Activated B cell treated with CpG ODN at 0.5 μM for 24 hours (primary cell): Measurements from ENCODE around the gene INPP4A. TPM values are rescaled to one million over a fixed set of nuclear protein-coding genes. Genes with fewer than 3 reads are reported as not detected.

Experiments
- ATAC-seq: fragments of 200-7000 bp; cut with Tn5 transposase; one replicate; pipeline ENCODE4 v1.10.0; 2021; ENCODE audit warnings: low read depth, mild to moderate bottlenecking, moderate library complexity
- CTCF ChIA-PET: fragments of 350-600 bp; sonication (Branson Sonifier 250); formaldehyde crosslinking; loops from one replicate; lab custom pipeline; 2021; ENCODE audit warnings: antibody characterized with exemption; lab: Charles Lee
- POLR2A ChIA-PET: fragments of 350-600 bp; sonication (Branson Sonifier 250); formaldehyde crosslinking; loops from one replicate; lab custom pipeline; 2021; ENCODE audit warnings: antibody characterized with exemption; lab: Charles Lee
- DNase-seq: peaks from one replicate; pipeline ENCODE4 v3.0.0; 2022
- H3K27ac Mint-ChIP-seq: one replicate; pipeline ENCODE4 v1.8.0; 2020; ENCODE audit warnings: mixed read lengths
- H3K27me3 Mint-ChIP-seq: one replicate; pipeline ENCODE4 v1.8.0; 2021; ENCODE audit warnings: mixed read lengths
- H3K36me3 Mint-ChIP-seq: one replicate; pipeline ENCODE4 v1.8.0; 2021; ENCODE audit warnings: low read depth, mixed read lengths
- H3K4me1 Mint-ChIP-seq: one replicate; pipeline ENCODE4 v1.8.0; 2021; ENCODE audit warnings: mixed read lengths
- H3K4me3 Mint-ChIP-seq: one replicate; pipeline ENCODE4 v1.8.0; 2020; ENCODE audit warnings: mild to moderate bottlenecking, mixed read lengths
- H3K9me3 Mint-ChIP-seq: one replicate; pipeline ENCODE4 v1.8.0; 2020; ENCODE audit warnings: mixed read lengths
- intact Hi-C: fragments of 100-400 bp; cut with micrococcal nuclease; formaldehyde crosslinking; loops from one replicate; pipeline ENCODE4 v1.15.1; 2024
- total RNA-seq: library from RNA; stranded (reverse); gene quantifications from 2 replicates; pipeline ENCODE4 v1.2.3, GENCODE V29; 2022
- TF ChIP-seq, protein P1 (sequence below): fragments of 200-600 bp; IDR thresholded peaks from one replicate; pipeline ENCODE4 v1.8.0; 2022; ENCODE audit warnings: antibody characterized with exemption, mild to moderate bottlenecking

Gene INPP4A
- total RNA-seq, 1 donor from 2014 or later = 26.6 TPM

DNA sequence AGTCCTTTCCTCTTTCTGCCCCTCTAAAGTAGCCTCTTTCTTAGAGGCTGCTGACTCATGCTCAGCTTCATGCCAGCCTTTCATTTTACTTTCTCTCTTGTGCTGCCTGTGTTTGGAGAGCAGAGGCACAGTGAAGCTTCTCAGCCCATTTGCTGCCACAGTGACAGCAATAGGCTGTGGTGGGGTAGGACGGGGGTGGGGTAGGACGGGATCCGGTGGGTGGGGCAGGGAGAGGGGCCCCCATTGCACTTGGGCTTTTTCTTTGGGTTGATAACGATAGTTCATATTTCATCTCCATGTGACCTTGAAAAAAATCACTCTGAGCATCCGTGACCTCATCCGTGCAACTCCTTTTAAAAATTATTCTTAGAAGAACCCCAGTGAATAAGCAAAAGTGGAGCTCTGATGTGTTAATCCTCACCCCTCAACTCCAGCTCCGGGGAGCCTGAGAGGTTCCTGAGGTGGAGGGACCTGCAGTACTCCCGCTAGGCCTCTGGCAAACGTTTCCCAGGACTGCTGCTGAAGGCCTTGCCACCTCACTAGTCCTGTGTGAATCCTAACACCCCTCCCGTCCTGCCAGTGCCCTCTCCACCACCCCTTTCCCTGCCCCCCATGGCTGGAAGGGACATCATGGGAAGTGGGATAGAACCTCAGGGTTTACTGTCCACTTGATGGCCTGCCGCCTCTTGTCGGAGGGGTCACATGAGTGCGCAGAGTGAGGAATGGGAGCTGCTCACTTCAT, 70.8 kb downstream of the INPP4A start:
- no peak overlapping the region for H3K27ac Mint-ChIP-seq
- no peaks in the 10 kb centered on the region for H3K9me3 Mint-ChIP-seq
- peaks cover 2% of the 10 kb centered on the region for H3K36me3 Mint-ChIP-seq
- intact Hi-C loops = no loop called here
- no peak for DNase-seq
- no peak for ATAC-seq
- no peaks in the 10 kb centered on the region for H3K27me3 Mint-ChIP-seq
- TF ChIP-seq, protein P1, sequence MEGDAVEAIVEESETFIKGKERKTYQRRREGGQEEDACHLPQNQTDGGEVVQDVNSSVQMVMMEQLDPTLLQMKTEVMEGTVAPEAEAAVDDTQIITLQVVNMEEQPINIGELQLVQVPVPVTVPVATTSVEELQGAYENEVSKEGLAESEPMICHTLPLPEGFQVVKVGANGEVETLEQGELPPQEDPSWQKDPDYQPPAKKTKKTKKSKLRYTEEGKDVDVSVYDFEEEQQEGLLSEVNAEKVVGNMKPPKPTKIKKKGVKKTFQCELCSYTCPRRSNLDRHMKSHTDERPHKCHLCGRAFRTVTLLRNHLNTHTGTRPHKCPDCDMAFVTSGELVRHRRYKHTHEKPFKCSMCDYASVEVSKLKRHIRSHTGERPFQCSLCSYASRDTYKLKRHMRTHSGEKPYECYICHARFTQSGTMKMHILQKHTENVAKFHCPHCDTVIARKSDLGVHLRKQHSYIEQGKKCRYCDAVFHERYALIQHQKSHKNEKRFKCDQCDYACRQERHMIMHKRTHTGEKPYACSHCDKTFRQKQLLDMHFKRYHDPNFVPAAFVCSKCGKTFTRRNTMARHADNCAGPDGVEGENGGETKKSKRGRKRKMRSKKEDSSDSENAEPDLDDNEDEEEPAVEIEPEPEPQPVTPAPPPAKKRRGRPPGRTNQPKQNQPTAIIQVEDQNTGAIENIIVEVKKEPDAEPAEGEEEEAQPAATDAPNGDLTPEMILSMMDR = no peak
- H3K4me3 Mint-ChIP-seq = no peak overlapping the region
- ChIA-PET CTCF (no interaction called here), POLR2A (no interaction called here)
- no peaks in the 10 kb centered on the region for H3K4me1 Mint-ChIP-seq

DNA sequence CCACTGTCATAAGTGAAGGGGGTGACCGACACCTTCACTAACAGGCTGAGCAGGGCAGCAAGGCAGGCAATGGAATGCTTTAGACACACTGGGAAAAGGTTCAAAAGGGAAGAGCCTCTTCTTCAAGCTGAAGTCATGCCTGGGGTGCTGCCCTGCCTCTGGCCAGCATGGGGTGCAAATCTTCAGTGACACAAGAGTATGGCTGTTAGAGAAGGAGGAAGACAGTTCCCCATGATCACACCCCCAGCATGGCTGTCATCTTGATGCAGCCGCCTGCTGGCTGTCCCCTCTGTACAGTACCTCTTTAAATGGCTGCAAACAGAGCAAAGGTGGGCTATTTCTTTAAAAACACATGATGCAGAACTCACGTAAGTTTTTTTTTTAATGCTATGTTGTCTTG, 71.9 kb downstream of the INPP4A start:
- ATAC-seq (no peak), DNase-seq (no peak)
- ChIA-PET CTCF (interaction anchor here (0.8 kb wide), 1 partner anchor 29 kb away, joined by 3 read pairs; no protein-coding TSS in a partner anchor), POLR2A (no interaction called here)
- Mint-ChIP-seq H3K9me3 (no peaks in the 10 kb centered on the region), H3K36me3 (peaks cover 5% of the 10 kb centered on the region), H3K27me3 (no peaks in the 10 kb centered on the region), H3K27ac (no peak overlapping the region), H3K4me1 (no peaks in the 10 kb centered on the region), H3K4me3 (no peak overlapping the region)
- TF ChIP-seq, protein P1 = no peak
- intact Hi-C loops = no loop called here

DNA sequence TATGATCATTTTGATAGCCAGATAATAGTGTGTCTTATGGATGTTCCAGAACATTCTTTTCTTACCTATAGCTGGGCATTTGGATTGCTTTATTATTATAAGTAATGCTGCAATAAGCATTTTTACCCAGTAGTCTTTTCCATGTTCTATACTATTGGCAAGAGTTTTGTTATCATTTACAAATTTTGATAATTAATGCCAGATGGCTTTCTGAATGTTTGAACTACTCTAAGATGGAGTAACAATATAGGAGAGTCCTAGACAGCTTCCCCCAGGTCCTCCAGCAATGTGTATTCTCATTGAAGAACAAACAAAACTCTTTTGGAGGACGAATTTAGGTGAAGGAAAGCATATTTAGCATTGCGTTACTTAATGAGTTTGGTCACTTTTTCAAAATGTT, 73.0 kb downstream of the INPP4A start:
- TF ChIP-seq, protein P1 = no peak
- DNase-seq = no peak
- H3K9me3 Mint-ChIP-seq = no peaks in the 10 kb centered on the region
- no peak overlapping the region for H3K4me3 Mint-ChIP-seq
- ChIA-PET POLR2A (no interaction called here), CTCF (interaction anchor here (1.0 kb wide), 1 partner anchor 106 kb away, joined by 3 read pairs; no protein-coding TSS in a partner anchor)
- H3K36me3 Mint-ChIP-seq = peaks cover 7% of the 10 kb centered on the region
- intact Hi-C loops = loop anchor here (1.0 kb wide), 1 partner anchor 104 kb away; no protein-coding TSS in a partner anchor
- no peaks in the 10 kb centered on the region for H3K4me1 Mint-ChIP-seq
- no peak overlapping the region for H3K27ac Mint-ChIP-seq
- no peak for ATAC-seq
- H3K27me3 Mint-ChIP-seq = no peaks in the 10 kb centered on the region

DNA sequence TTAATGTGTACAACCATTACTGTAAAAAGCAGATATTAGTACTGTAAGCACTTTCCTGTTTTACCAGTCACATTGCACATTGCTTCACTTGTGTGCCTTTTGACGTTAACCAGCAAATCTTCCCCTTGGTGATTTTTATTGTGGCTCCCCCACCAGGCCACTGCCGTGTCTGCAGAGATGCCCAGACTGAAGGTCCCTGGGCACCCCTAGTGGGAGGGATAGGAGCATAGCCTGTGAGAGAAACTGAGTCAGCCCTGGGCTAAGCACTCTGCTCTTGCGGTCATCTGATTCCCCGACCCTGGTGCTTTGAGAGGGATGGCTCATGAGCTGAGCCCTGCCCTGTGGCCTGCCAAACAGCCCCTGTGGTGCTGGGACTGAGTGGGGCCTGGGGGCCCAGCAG, 73.4 kb downstream of the INPP4A start:
- H3K9me3 Mint-ChIP-seq = no peaks in the 10 kb centered on the region
- no peaks in the 10 kb centered on the region for H3K27me3 Mint-ChIP-seq
- ChIA-PET POLR2A (no interaction called here), CTCF (interaction anchor here (1.0 to 1.3 kb wide), 2 partner anchors 10 to 106 kb away, joined by 3 read pairs; no protein-coding TSS in a partner anchor)
- TF ChIP-seq, protein P1 = no peak
- intact Hi-C loops = loop anchor here (1.0 kb wide), 1 partner anchor 105 kb away; no protein-coding TSS in a partner anchor
- no peak overlapping the region for H3K27ac Mint-ChIP-seq
- H3K4me3 Mint-ChIP-seq = no peak overlapping the region
- H3K4me1 Mint-ChIP-seq = no peaks in the 10 kb centered on the region
- no peak for DNase-seq
- ATAC-seq = peak; percentile 61
- peaks cover 9% of the 10 kb centered on the region for H3K36me3 Mint-ChIP-seq

DNA sequence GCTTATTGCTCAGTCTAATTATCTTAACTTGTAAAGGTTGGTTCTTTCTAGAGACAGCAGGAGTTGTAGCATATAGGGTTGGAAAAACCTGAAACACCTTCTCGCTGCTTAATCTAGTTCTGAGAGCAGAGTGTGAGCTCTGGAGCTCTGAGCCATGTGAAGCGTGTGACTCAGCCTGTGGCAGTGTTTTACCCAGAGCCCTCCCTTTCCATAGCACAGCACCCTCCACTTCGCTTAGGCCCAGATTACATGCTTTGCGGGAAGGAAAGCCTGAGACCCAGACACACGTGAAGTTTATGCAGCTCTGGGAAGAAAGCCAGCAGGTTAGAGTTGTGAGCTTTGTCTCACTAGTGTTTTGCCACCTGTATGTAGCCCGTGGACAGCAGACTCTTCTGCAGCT, 74.5 kb downstream of the INPP4A start:
- H3K27me3 Mint-ChIP-seq = no peaks in the 10 kb centered on the region
- ATAC-seq (no peak), DNase-seq (no peak)
- TF ChIP-seq, protein P1 = no peak
- POLR2A ChIA-PET = no interaction called here
- H3K27ac Mint-ChIP-seq = no peak overlapping the region
- CTCF ChIA-PET = interaction anchor here (1.3 kb wide), 1 partner anchor 11 kb away, joined by 3 read pairs; no protein-coding TSS in a partner anchor
- intact Hi-C loops = no loop called here
- no peaks in the 10 kb centered on the region for H3K4me1 Mint-ChIP-seq
- H3K9me3 Mint-ChIP-seq = no peaks in the 10 kb centered on the region
- H3K4me3 Mint-ChIP-seq = no peak overlapping the region
- H3K36me3 Mint-ChIP-seq = peaks cover 9% of the 10 kb centered on the region
